OCI-LY1 (cell line): ENCODE measurements around the gene CALCA.

ENCODE experiments used
- H2AFZ ChIP-seq: fragments of 200-600 bp; sonication (generic), shearing (Covaris generic); 2 replicates; pipeline ENCODE4 v1.6.0; 2014; ENCODE audit warnings: antibody characterized with exemption, mild to moderate bottlenecking, low read length
- H3F3A ChIP-seq: fragments of 200-600 bp; sonication (generic), shearing (Covaris generic); 2 replicates; pipeline ENCODE4 v1.6.0; 2014; ENCODE audit warnings: mild to moderate bottlenecking, antibody characterized with exemption, low read length, moderate library complexity; ENCODE audit not compliant: insufficient read depth
- H3K27ac ChIP-seq: fragments of 200-600 bp; sonication (generic); 2 replicates; pipeline ENCODE4 v1.5.1; 2014; ENCODE audit warnings: low read length, mixed run types, mild to moderate bottlenecking, low read depth; ENCODE audit not compliant: poor library complexity, severe bottlenecking
- H3K27me3 ChIP-seq: fragments of 200-600 bp; sonication (generic); 2 replicates; pipeline ENCODE4 v1.6.0; 2014; ENCODE audit warnings: antibody characterized with exemption, mild to moderate bottlenecking, low read length, moderate library complexity; ENCODE audit not compliant: insufficient read depth
- H3K36me3 ChIP-seq: fragments of 200-600 bp; sonication (generic); 2 replicates; pipeline ENCODE4 v1.6.1; 2014; ENCODE audit warnings: mild to moderate bottlenecking, antibody characterized with exemption, low read length, moderate library complexity, mixed read lengths; ENCODE audit not compliant: insufficient read depth
- H3K4me1 ChIP-seq: fragments of 200-600 bp; sonication (generic); 2 replicates; pipeline ENCODE4 v1.5.1; 2014; ENCODE audit warnings: mild to moderate bottlenecking, low read length, moderate library complexity; ENCODE audit not compliant: insufficient read depth, severe bottlenecking
- H3K4me2 ChIP-seq: fragments of 200-600 bp; sonication (generic), shearing (Covaris generic); 2 replicates; pipeline ENCODE4 v1.6.1; 2014; ENCODE audit warnings: low read length
- H3K4me3 ChIP-seq: fragments of 200-600 bp; sonication (generic); 2 replicates; pipeline ENCODE4 v1.5.1; 2014; ENCODE audit warnings: low read length, low read depth, mild to moderate bottlenecking, mixed read lengths; ENCODE audit not compliant: poor library complexity, severe bottlenecking
- H3K79me2 ChIP-seq: fragments of 200-600 bp; shearing (Covaris generic); 2 replicates; pipeline ENCODE4 v1.6.1; 2016; ENCODE audit warnings: mixed run types, low read length, mixed read lengths; ENCODE audit not compliant: insufficient read depth
- H3K9ac ChIP-seq: fragments of 200-600 bp; sonication (generic), shearing (Covaris generic); 2 replicates; pipeline ENCODE4 v1.6.1; 2014; ENCODE audit warnings: mild to moderate bottlenecking, low read length, mixed read lengths
- H3K9me2 ChIP-seq: fragments of 200-600 bp; sonication (generic), shearing (Covaris generic); 2 replicates; pipeline ENCODE4 v1.6.1; 2014; ENCODE audit warnings: low read depth, mild to moderate bottlenecking, low read length, mixed read lengths
- H3K9me3 ChIP-seq: fragments of 200-600 bp; shearing (Covaris generic); 2 replicates; pipeline ENCODE4 v1.6.1; 2014; ENCODE audit warnings: low read length, mixed read lengths
- H4K20me1 ChIP-seq: fragments of 200-600 bp; sonication (generic), shearing (Covaris generic); 2 replicates; pipeline ENCODE4 v1.6.0; 2016; ENCODE audit warnings: mild to moderate bottlenecking, low read length; ENCODE audit not compliant: insufficient read depth
- EZH2 ChIP-seq: fragments of 200-600 bp; sonication (generic), shearing (Covaris generic); IDR thresholded peaks from 2 replicates; pipeline ENCODE4 v1.8.0; 2017; ENCODE audit warnings: borderline replicate concordance, mixed run types, mild to moderate bottlenecking, antibody characterized with exemption, low read length, moderate library complexity, mixed read lengths
- TF ChIP-seq, protein P1 (sequence below): fragments of 200-600 bp; sonication (generic), shearing (Covaris generic); IDR thresholded peaks from 2 replicates; pipeline ENCODE4 v1.5.1; 2017; ENCODE audit warnings: mild to moderate bottlenecking, antibody characterized with exemption, low read length, moderate library complexity, mixed read lengths

Gene CALCA

DNA sequence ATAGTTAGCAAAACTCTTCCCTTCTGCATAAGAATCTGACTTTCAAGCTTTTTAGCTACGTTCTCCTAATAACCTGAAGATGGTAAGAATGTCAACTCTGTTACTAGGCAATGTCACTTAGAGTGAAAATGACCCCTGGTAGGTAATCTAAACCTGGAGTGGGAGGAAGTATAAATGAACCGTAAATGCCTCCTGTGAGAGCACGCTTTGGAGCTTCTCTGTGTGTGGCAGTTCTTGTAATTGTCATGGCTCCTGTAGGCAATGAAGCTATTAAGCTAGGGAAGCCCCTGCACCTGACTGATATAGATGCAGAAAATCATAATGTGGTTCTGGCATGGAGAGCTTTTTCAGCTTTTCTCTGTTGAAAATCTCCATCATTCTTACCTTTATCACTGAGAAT is 29.4 kb downstream of the CALCA start:
- no peak for TF ChIP-seq EZH2
- TF ChIP-seq, protein P1, sequence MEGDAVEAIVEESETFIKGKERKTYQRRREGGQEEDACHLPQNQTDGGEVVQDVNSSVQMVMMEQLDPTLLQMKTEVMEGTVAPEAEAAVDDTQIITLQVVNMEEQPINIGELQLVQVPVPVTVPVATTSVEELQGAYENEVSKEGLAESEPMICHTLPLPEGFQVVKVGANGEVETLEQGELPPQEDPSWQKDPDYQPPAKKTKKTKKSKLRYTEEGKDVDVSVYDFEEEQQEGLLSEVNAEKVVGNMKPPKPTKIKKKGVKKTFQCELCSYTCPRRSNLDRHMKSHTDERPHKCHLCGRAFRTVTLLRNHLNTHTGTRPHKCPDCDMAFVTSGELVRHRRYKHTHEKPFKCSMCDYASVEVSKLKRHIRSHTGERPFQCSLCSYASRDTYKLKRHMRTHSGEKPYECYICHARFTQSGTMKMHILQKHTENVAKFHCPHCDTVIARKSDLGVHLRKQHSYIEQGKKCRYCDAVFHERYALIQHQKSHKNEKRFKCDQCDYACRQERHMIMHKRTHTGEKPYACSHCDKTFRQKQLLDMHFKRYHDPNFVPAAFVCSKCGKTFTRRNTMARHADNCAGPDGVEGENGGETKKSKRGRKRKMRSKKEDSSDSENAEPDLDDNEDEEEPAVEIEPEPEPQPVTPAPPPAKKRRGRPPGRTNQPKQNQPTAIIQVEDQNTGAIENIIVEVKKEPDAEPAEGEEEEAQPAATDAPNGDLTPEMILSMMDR, result no peak
- H3K4me1 ChIP-seq, result no peaks in the 10 kb centered on the region

GRCh38 chr11:14938936-14939335 is 33.2 kb downstream of the CALCA start:
- H3K9me2 ChIP-seq, result no peaks in the 10 kb centered on the region
- H2AFZ ChIP-seq, result no peak overlapping the region
- H3K4me3 ChIP-seq, result no peak overlapping the region
- no peaks in the 10 kb centered on the region for H3K27me3 ChIP-seq
- no peaks in the 10 kb centered on the region for H3F3A ChIP-seq
- no peak overlapping the region for H3K4me2 ChIP-seq
- no peaks in the 10 kb centered on the region for H3K9me3 ChIP-seq
- no peaks in the 10 kb centered on the region for H3K79me2 ChIP-seq
- TF ChIP-seq, protein P1, result no peak
- no peak for TF ChIP-seq EZH2
- H3K4me1 ChIP-seq, result no peaks in the 10 kb centered on the region
- H3K27ac ChIP-seq, result no peak overlapping the region
- H3K9ac ChIP-seq, result no peak overlapping the region
- H4K20me1 ChIP-seq, result no peaks in the 10 kb centered on the region
- no peaks in the 10 kb centered on the region for H3K36me3 ChIP-seq

More for the DNA sequence above, 29.4 kb downstream of the CALCA start:
- Histone ChIP-seq H3K4me2 (no peak overlapping the region), H3K9ac (no peak overlapping the region), H3K9me2 (no peaks in the 10 kb centered on the region), H3K27me3 (no peaks in the 10 kb centered on the region), H3F3A (no peaks in the 10 kb centered on the region), H3K79me2 (no peaks in the 10 kb centered on the region), H4K20me1 (no peaks in the 10 kb centered on the region), H2AFZ (no peak overlapping the region), H3K4me3 (no peak overlapping the region), H3K9me3 (no peaks in the 10 kb centered on the region), H3K27ac (no peak overlapping the region), H3K36me3 (no peaks in the 10 kb centered on the region)

DNA sequence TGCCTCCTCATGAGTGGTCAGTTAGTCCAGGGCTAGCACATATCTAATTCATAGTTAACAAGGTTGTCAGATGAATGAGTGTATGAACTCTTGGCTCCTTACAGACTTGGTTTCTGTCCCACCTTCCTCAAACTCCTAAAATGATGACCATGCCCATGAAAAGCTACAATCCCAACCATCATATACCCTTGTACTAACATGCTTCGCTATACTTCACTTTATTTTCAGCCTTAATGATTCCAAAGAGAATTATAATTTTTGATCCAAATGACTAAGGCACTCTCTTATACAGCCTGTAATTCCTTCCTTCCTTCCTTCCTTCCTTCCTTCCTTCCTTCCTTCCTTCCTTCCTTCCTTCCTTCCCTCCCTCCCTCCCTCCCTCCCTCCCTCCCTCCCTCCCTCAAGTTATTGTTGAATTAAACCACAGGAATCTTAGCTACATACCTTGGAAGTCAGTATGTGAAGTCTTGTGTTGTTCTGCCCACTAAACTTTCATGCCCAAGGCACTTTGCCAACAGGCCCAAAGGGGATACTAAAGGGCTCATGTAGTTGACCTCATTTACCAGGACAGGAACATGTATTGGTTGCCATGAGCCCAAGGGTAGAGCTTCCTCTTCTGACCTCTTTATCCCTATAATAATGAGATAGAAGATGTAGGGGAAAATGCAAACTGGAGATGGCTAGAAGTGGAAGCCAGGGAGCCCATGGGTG is 37.4 kb downstream of the CALCA start:
- Histone ChIP-seq H3K9ac (no peak overlapping the region), H3K4me1 (no peaks in the 10 kb centered on the region), H3K9me3 (no peaks in the 10 kb centered on the region), H3K36me3 (no peaks in the 10 kb centered on the region), H3K27ac (no peak overlapping the region), H3K4me2 (no peak overlapping the region), H3K27me3 (no peaks in the 10 kb centered on the region), H2AFZ (no peak overlapping the region), H3K79me2 (no peaks in the 10 kb centered on the region), H3F3A (no peaks in the 10 kb centered on the region), H3K4me3 (no peak overlapping the region), H4K20me1 (no peaks in the 10 kb centered on the region), H3K9me2 (no peaks in the 10 kb centered on the region)
- TF ChIP-seq, protein P1, result no peak
- no peak for TF ChIP-seq EZH2
